Ectodermal cell (in vitro differentiated cells): ENCODE measurements around the gene AJM1.

Source experiments
- H3K27ac ChIP-seq: 2 replicates; pipeline ENCODE4 v1.7.0; 2013; ENCODE audit warnings: mild to moderate bottlenecking, low read depth, low read length; ENCODE audit not compliant: insufficient read depth, poor library complexity, severe bottlenecking
- H3K27me3 ChIP-seq: 2 replicates; pipeline ENCODE4 v1.7.0; 2013; ENCODE audit warnings: mild to moderate bottlenecking, low read length; ENCODE audit not compliant: insufficient read depth, control insufficient read depth, poor library complexity, severe bottlenecking
- H3K36me3 ChIP-seq: one replicate; pipeline ENCODE4 v1.7.0; 2013; ENCODE audit warnings: low read length; ENCODE audit not compliant: control insufficient read depth, insufficient read depth
- H3K4me1 ChIP-seq: one replicate; pipeline ENCODE4 v1.7.0; 2013; ENCODE audit warnings: low read length; ENCODE audit not compliant: control insufficient read depth, insufficient read depth
- H3K4me3 ChIP-seq: 2 replicates; pipeline ENCODE4 v1.7.0; 2013; ENCODE audit warnings: low read depth, low read length, control low read depth; ENCODE audit not compliant: insufficient read depth
- H3K9me3 ChIP-seq: 2 replicates; pipeline ENCODE4 v1.7.0; 2013; ENCODE audit warnings: mild to moderate bottlenecking, low read length, moderate library complexity; ENCODE audit not compliant: control insufficient read depth
- WGBS, 2 experiments: methylation state at CpG; one replicate each; pipeline ENCODE4 v1.1.7; 2013; ENCODE audit warnings: missing lambda C conversion rate in 2 of 2; 5-methylcytosine and 5-hydroxymethylcytosine counted together

AJM1 gene

GRCh38 chr9:136854113-136854841 is 12.0 kb downstream of the AJM1 start:
- Histone ChIP-seq H3K4me3 (no peak overlapping the region), H3K9me3 (no peaks in the 10 kb centered on the region)

DNA sequence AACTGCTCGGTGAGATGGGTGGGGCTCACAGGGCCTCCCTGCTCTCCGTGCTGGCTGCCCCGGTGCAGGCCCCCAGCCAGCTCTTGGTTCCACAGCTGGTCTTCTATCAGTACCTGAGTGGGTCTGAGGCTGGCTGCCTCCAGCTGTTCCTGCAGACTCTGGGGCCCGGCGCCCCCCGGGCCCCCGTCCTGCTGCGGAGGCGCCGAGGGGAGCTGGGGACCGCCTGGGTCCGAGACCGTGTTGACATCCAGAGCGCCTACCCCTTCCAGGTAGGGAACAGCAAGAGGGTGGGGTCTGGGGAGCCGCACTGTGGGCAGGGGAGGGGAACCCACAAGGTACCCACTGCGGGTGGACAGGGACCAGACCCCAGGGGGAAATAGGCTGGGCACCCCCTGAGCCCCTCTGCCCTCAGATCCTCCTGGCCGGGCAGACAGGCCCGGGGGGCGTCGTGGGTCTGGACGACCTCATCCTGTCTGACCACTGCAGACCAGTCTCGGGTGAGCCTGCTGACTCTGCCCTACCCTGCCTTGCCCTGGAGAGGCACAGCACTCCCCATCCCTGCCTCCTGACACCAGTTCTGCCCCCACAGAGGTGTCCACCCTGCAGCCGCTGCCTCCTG is 12.7 kb downstream of the AJM1 start:
- Histone ChIP-seq H3K27me3 (no peaks in the 10 kb centered on the region), H3K36me3 (peaks cover 8% of the 10 kb centered on the region), H3K4me1 (peaks cover 6% of the 10 kb centered on the region), H3K4me3 (no peak overlapping the region), H3K27ac (no peak overlapping the region), H3K9me3 (no peaks in the 10 kb centered on the region)
- WGBS, 2 experiments, result 93 to 95% methylated on average over 23 of the region's 23 CpGs

More at GRCh38 chr9:136854113-136854841, 12.0 kb downstream of the AJM1 start:
- Histone ChIP-seq H3K4me1 (peaks cover 6% of the 10 kb centered on the region), H3K36me3 (peaks cover 8% of the 10 kb centered on the region), H3K27me3 (no peaks in the 10 kb centered on the region), H3K27ac (no peak overlapping the region)
- WGBS, 2 experiments, result 92 to 93% methylated on average over 30 of the region's 30 CpGs

GRCh38 chr9:136855461-136856078 is 13.3 kb downstream of the AJM1 start:
- Histone ChIP-seq H3K9me3 (no peaks in the 10 kb centered on the region), H3K27me3 (no peaks in the 10 kb centered on the region), H3K4me3 (no peak overlapping the region), H3K27ac (no peak overlapping the region), H3K4me1 (no peaks in the 10 kb centered on the region), H3K36me3 (peaks cover 10% of the 10 kb centered on the region)
- 92 to 93% methylated on average over 26 of the region's 26 CpGs for WGBS, 2 experiments

- Histone ChIP-seq H3K36me3 (peaks cover 10% of the 10 kb centered on the region), H3K27ac (no peak overlapping the region), H3K4me1 (no peaks in the 10 kb centered on the region), H3K9me3 (no peaks in the 10 kb centered on the region), H3K27me3 (no peaks in the 10 kb centered on the region), H3K4me3 (no peak overlapping the region)
- 92 to 93% methylated on average over 15 of the region's 15 CpGs for WGBS, 2 experiments
Measured at GRCh38 chr9:136856079-136856476, 13.8 kb downstream of the AJM1 start.

DNA sequence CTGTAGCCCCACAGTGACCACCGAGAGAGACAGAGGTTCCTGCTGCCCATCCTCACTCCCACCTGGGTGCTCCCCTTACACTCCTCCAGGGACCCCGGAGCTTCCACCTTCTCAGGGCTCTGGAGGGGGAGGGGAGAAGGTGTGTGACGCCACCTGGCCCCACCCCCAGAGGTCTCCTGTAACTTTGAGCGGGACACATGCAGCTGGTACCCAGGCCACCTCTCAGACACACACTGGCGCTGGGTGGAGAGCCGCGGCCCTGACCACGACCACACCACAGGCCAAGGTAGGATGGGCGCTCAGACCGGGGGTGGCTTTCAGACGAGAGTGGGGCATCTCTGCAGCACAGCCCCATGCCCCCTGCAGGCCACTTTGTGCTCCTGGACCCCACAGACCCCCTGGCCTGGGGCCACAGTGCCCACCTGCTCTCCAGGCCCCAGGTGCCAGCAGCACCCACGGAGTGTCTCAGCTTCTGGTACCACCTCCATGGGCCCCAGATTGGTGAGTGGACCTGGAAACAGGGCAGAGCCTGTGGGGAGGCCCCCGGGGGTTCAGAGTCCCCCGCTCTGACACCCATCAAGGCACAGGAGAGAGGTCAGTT is 14.4 kb downstream of the AJM1 start:
- no peaks in the 10 kb centered on the region for H3K9me3 ChIP-seq
- WGBS, 2 experiments, result 90 to 95% methylated on average over 13 to 14 of the region's 14 CpGs
- peaks cover 13% of the 10 kb centered on the region for H3K36me3 ChIP-seq
- H3K4me3 ChIP-seq, result no peak overlapping the region
- no peaks in the 10 kb centered on the region for H3K4me1 ChIP-seq
- H3K27me3 ChIP-seq, result no peaks in the 10 kb centered on the region
- no peak overlapping the region for H3K27ac ChIP-seq

- WGBS, 2 experiments, result 93% methylated on average over 19 of the region's 19 CpGs
- H3K4me1 ChIP-seq, result no peaks in the 10 kb centered on the region
- no peak overlapping the region for H3K27ac ChIP-seq
- no peak overlapping the region for H3K4me3 ChIP-seq
- H3K36me3 ChIP-seq, result peaks cover 16% of the 10 kb centered on the region
- no peaks in the 10 kb centered on the region for H3K9me3 ChIP-seq
- H3K27me3 ChIP-seq, result no peaks in the 10 kb centered on the region
Measured at GRCh38 chr9:136857166-136857565, 14.9 kb downstream of the AJM1 start.

DNA sequence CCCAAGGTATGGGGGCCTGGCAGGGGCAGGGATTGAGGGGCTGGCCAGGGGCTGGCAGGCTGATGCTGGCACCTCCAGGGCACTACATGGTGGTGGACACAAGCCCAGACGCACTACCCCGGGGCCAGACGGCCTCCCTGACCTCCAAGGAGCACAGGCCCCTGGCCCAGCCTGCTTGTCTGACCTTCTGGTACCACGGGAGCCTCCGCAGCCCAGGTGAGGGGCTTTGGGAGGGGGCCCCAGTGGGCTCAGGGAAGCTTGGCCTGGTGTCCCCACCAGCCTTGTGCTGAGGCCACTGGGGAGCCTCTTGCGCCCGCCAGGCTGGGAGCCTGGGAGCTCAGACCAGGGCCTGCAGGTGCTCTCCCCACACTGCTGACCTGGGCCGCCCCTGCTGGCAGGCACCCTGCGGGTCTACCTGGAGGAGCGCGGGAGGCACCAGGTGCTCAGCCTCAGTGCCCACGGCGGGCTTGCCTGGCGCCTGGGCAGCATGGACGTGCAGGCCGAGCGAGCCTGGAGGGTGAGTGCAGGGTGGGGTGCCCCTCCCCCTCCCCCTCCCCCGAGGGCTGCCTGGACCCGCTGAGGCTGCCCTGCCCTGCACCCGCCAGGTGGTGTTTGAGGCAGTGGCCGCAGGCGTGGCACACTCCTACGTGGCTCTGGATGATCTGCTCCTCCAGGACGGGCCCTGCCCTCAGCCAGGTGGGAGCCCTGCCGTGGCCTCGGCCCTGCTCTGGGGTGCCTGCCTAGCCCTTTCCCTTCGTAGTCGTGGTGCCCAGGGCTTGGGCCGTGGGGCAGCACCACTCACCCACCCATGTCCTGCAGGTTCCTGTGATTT is 15.5 kb downstream of the AJM1 start:
- Histone ChIP-seq H3K27ac (no peak overlapping the region), H3K27me3 (no peaks in the 10 kb centered on the region), H3K4me1 (no peaks in the 10 kb centered on the region), H3K36me3 (peaks cover 22% of the 10 kb centered on the region), H3K9me3 (no peaks in the 10 kb centered on the region), H3K4me3 (no peak overlapping the region)
- 94 to 95% methylated on average over 29 of the region's 29 CpGs for WGBS, 2 experiments

- H3K36me3 ChIP-seq, result peaks cover 29% of the 10 kb centered on the region
- H3K27ac ChIP-seq, result no peak overlapping the region
- 93 to 97% methylated on average over 15 of the region's 15 CpGs for WGBS, 2 experiments
- H3K9me3 ChIP-seq, result no peaks in the 10 kb centered on the region
- no peaks in the 10 kb centered on the region for H3K4me1 ChIP-seq
- no peaks in the 10 kb centered on the region for H3K27me3 ChIP-seq
- H3K4me3 ChIP-seq, result no peak overlapping the region
Measured at GRCh38 chr9:136858452-136858843, 16.2 kb downstream of the AJM1 start.

DNA sequence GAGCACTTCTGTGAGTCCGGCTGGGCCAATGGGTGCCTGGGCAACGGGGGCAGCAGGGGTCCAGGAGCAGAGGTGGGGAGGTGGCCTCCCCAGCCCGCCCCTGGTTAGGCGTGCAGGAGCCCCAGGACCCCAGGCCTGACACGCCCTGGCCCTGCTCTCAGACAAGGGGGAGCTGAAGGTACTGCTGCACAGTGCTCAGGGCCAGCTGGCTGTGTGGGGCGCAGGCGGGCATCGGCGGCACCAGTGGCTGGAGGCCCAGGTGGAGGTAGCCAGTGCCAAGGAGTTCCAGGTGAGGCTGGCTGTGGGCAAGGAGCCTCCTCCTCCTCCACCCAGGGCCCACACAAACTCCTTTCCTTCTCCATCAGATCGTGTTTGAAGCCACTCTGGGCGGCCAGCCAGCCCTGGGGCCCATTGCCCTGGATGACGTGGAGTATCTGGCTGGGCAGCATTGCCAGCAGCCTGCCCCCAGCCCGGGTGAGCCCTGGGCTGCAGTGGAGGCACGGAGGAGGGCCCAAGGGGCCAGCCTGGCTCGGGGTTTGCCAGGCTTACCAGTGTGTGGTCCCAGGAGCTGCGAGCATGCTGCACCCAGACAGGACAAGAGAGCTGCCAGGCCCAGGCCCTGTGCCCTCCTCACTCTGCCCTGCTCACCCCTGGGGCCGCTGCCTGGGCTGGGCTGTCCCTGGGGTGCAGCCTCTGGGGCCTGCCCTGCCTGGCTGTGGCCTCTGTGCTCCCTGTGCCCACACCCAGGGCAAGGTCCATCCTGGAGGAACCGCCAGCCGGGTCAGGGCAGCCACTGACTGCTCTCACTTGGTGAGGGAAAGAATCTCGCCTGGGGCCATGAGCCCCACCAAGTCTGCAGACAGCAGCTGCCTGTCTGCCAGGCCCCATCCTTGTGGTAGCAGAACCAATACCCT is 16.8 kb downstream of the AJM1 start:
- Histone ChIP-seq H3K27me3 (no peaks in the 10 kb centered on the region), H3K9me3 (no peaks in the 10 kb centered on the region), H3K4me1 (no peaks in the 10 kb centered on the region), H3K4me3 (no peak overlapping the region), H3K27ac (no peak overlapping the region), H3K36me3 (peaks cover 35% of the 10 kb centered on the region)
- 94 to 96% methylated on average over 20 of the region's 20 CpGs for WGBS, 2 experiments
